G401 (cell line): ENCODE data around the gene EIF5AL1. TPM values are rescaled to one million over a fixed set of nuclear protein-coding genes. Genes with fewer than 3 reads are reported as not detected.
"Not testable (repeated sequence)": the region's sequence is repeated elsewhere in the genome, so short reads cannot be mapped to it uniquely, and the experiment has no call there.

Experiments used
- DNase-seq: peaks from one replicate; pipeline ENCODE4 v3.0.0-alpha.2; 2015; ENCODE audit warnings: low spot score
- in situ Hi-C: cut with HindIII; loops from 2 replicates; pipeline ENCODE4 v1.10.0; 2016; ENCODE audit warnings: low sequenced_read_pairs, mixed read lengths
- total RNA-seq: library from RNA; depleted of rRNA; stranded (reverse); fragments of >200 nt; shearing (Covaris generic); gene quantifications from 2 replicates; pipeline ENCODE4 v1.2.3, GENCODE V29; 2014; rRNA removed

The EIF5AL1 gene
- total RNA-seq, 1 experiment from 2014 or later = 1.6 TPM

DNA sequence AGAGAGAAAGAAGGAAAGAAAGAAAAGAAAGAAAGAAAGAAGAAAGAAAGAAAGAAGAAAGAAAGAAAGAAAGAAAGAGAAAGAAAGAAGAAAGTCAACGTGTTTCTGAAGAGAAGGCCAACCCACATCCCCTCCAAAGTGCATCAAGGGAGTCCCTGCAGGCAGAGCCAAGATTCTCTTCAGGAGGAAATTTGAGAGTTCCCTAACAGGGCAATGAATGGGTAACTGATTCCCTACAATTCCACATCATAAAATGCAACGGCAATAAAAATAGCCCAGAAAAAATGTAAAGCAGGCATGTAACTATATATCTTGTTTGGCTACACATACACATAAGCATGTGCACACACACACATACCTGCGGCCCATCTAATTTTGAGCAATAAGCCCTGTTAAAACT is 32.1 kb downstream of the EIF5AL1 start:
- in situ Hi-C loops, DNase-seq: not testable (repeated sequence)

DNA sequence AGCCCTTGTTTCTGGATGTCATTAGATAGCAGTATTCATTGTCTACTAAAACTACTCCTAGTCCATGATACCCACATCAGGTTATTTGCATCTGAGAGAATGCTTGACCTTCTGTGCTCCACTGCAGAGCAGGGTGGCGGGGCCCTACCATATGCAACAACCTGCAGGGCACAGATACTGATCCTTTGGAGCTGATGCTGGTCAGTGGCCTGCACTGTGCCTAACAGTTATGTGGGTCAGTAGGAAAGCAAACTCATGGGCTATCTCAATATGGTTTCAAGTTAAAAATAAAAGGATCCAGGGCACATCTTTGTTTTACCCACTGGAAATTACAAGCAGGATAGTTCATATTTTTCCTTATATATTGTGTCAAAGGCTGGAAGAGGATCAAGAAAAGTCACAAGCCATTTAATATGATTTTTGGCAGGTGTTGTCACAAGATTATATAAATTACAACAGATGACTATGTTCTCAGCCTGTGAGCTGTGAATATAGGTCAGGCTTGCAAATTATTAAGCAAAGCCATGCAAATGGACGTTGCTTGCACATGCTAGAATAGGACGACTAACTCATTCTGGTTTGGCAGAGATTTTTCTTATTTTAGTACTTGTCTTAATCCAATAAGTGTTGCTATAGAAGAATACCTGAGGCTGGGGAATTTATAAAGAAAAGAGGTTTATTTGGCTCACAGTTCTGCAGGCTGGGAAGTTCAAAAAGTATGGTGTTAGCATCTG is 32.8 kb downstream of the EIF5AL1 start:
- in situ Hi-C loops = not testable (repeated sequence)
- peak; percentile 76 for DNase-seq

DNA sequence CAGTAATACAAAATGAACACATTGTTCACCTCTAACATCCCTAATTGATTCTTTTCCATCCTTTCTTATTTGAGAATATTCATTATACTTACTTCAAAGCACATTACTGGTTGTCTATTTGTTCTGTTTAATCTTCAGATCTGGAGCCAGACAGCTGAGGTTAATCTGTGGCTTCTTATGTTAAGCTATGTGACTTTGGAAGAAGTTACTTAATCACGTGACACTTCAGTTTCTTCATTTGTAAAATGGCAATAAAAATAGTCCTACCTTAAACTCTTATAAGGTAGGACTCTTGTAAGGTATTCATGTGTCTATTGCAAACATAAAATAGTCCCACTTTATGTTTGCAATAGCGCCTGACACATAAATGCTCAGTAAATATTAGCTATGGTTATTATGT is 34.8 kb downstream of the EIF5AL1 start:
- DNase-seq, in situ Hi-C loops: not testable (repeated sequence)

DNA sequence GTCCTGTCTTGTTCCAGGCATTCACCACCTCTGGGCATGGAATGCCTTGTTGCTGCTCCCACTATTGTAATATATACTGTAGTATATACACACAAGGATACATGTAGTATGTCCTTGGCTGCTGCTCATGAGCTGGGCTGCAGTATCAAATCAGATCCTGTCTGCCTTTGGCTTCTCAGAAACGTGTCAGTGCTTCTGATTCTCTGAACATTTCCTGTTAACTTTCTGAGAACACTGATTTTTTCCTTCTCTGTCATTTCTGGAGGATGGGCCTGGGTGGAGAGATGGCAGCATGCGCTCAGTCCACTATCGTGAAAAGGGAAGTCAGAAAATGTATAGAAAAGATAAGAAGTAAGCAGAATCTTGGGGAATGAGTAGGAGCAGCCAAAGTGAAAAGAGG is 35.6 kb downstream of the EIF5AL1 start:
- in situ Hi-C loops = no loop called here
- DNase-seq = no peak

DNA sequence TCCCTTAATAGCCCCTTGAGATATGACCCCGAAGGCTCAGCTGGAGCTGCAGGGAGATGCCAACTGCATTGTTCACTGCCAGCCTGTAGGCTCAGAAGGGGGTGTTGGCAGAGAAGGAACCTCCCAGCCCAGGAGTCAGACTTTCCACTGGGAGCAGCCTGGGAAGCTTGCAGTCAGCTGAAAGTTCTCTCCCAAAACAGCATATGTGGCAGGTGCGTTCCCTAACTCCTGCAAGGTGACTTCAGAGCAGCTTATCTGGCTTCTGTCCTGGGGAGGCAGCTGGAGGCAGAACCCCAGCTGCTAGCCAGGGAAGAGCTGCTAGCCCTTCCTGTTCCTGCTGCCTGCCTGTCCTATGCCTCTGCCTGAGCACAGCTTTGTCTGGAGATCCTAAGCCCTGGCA is 39.8 kb downstream of the EIF5AL1 start:
- in situ Hi-C loops = no loop called here
- DNase-seq = peak; percentile 21

DNA sequence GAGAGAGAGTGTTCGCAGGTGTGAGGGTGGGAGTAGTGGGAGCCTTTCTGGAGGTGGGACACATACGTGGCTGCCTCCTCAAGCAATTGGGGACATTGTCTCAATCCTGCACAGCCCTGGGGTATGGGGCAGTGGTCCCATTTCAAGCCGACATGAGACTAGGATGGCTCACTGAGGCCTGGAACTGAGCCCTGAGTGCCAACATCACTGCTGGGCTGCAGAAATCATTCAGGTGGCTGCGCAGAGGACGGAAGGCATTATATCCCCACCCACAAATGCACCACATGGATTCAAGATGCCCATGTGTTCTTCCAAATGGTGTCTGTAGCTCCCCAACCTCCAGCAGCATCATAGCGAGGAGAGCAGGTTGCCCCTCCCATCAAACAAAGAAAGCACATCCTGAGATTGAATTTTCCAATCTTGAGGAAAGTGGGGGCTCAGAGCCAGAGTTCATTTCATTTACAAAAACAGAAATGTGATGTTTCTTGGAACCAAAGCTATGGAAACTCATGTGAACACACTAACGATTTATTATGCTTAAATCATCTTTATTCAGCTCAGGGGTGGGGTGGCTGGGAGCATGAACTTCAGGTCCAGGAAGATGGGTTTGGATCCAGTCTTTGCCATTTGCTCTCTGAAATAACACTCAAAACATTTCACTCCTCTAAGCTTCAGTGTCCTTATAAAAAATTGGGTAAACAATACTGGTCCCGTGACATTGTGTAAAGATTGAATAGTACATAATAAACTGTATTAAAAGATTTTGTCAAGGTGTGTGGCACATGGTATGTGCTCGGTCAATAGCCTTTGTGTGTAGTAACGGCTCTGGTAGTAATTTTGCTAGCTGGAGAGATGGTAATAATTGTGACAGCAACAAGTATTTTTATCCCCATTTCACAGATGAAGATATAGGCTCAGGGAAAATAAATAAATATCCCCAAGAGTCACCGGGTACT is 43.3 kb downstream of the EIF5AL1 start:
- in situ Hi-C loops = no loop called here
- no peak for DNase-seq

DNA sequence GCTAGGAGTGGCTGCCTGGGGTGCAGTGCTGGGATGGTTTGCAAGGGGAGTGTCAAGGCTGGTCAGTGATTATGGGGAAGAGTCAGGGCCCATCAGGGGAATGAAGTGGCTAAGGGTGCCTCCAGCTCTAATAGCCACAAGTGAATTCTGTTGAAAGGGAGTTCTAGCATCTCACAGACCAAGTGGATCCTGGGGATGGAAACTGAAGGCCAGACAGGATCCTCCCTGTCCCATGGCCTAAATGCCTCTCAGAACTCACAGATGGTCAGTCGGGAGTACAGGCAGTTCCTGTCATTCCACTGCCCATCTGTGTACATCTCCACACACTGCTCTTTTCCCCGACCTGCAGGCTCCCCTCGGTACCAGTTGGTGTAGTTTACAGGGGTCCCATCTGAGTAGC is 44.6 kb downstream of the EIF5AL1 start:
- in situ Hi-C loops = not testable (repeated sequence)
- peak; percentile 73 for DNase-seq

DNA sequence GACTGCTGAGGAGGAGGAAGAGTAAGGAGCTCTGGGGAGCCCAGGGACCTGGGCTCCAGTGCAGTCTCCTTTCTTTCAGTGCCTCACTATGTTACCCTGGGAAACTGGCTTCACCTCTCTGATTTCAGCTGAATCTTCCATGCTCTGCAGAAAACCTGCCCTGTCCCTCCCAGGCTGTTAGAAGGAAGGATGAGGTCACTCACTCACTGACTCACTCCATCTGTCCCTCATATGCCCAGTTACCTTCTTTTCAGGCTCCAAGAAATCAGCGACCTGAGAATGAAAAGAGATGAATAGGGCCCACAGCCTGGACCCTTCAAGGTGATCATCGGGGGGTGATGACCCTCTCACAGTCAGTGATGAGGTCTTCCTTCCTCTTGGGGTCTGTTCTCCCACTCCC is 47.4 kb downstream of the EIF5AL1 start:
- peak; percentile 93 for DNase-seq
- in situ Hi-C loops = no loop called here

DNA sequence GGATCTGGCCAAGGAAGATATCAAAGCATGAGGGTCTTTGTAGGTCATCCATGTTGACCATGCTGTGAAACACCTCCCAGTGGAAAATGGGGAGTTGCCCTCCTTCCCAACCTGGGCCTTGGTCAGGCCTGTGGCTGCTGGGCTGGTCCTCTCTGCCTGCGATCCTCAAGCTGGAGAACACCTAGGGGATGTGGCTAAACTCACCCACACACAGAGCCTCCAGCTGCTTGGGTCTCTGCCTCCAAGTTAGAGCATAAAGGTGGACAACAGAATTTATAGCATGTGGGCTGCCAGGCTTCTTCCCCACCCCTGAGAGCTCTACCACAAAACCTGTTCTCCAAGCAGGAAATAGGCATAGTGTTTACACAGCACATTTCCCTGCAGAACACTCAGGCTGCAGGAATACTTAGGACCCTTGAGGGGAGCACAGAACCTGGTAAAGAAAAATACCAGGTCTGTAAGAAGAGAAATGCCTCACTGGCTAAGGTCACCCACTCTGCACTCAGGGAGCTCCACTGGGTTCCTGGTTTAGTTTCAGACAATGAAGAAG is 47.9 kb downstream of the EIF5AL1 start, which contains the start of gene SFTPA2:
Gene SFTPA2, minus strand, starts transcription at position 248 of the 550 bp plus-strand sequence. CDS start 924 bp downstream, outside the sequence.
- in situ Hi-C loops = no loop called here
- DNase-seq = peak; percentile 27

DNA sequence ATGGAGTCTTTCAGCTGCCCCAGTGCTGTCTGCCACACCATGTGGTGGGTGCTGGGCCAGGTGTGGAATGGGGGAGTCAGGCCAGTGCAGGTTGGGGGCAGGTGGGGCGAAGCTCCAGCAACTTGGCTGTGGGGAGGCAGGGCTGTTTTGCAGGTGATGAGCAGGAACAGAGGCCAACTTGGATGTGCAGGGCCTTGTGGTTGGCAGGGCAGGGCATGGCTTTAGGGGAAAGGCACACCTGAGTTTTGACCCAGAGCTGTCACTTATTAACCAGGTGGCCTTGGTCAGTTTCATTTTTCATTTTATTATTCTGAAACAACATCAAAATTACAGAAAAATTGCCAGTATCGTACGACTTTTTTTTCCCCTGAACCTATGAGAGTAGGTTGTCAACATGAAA is 48.9 kb downstream of the EIF5AL1 start:
- in situ Hi-C loops = no loop called here
- DNase-seq = no peak

DNA sequence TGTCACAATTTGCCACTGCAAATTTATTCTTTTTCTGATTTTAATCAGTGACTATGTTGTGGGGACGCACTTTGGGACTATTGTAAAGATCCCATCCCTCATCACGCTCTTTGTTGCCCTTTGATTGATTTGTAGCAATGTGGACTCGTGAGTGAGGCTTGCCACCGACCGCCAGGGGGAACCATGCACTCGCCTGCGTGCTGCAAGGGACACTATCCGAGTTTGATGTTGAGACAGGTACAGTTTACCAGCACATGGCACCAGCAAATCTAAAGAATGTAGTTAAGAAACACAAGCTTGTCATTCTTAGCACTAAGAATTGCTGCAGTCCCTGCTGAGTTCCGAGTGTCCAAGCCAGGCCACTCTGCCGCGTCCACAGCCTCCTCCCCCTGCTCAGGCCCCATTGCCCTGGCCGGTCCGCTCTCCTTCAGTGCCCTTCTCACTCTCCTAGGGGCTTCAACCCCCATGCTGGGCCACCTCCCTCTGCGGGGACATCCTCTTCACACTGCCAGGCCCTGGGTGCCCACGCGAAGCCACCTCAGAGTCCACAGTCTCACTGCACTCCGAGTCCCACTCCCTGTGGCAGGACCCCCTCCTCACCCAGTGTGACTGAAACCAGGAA is 49.9 kb downstream of the EIF5AL1 start:
- in situ Hi-C loops = no loop called here
- peak; percentile 82 for DNase-seq

DNA sequence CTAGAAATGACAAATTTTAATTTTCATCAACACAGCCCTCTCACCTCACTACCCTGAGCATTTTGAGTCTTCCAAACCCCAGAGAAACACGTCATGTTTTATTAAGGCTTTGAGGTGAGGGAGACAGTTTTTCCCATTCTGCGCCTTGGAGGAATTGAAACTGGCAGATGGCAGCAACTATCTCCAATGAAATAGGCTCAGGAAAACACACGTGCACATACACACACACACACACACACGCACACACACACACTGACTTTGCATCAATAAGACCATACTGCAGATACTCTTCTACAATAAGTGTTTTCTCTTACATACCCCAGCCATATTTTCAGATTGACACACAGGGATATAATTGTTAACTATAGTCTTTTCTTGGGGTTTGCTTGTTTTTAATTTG is 51.1 kb downstream of the EIF5AL1 start:
- in situ Hi-C loops = no loop called here
- DNase-seq = no peak

Other genes starting within 250 kb of the EIF5AL1 start
- 58.4 and 66.1 TPM in 2 replicates for gene PPIF, start 165.1 kb upstream of the EIF5AL1 start, total RNA-seq
- 6.8 and 10.8 TPM in 2 replicates for gene ZCCHC24, start 66.9 kb upstream of the EIF5AL1 start, total RNA-seq
- not detected in 2 replicates for gene SFTPA2, start 47.9 kb downstream of the EIF5AL1 start, total RNA-seq
- gene SFTPA1, start 98.4 kb downstream of the EIF5AL1 start, total RNA-seq = not detected in 2 replicates
- gene NUTM2B, start 190.7 kb downstream of the EIF5AL1 start, total RNA-seq = 0.61 and 0.68 TPM in 2 replicates